RKO (cell line): Measurements from ENCODE around the gene UBD.

ENCODE experiments used
- DNase-seq: peaks from one replicate; pipeline ENCODE4 v3.0.0-alpha.2; 2016; ENCODE audit warnings: low spot score

Gene UBD

GRCh38 chr6:29561091-29561490, 1.6 kb upstream of the UBD start:
- no peak for DNase-seq

DNA sequence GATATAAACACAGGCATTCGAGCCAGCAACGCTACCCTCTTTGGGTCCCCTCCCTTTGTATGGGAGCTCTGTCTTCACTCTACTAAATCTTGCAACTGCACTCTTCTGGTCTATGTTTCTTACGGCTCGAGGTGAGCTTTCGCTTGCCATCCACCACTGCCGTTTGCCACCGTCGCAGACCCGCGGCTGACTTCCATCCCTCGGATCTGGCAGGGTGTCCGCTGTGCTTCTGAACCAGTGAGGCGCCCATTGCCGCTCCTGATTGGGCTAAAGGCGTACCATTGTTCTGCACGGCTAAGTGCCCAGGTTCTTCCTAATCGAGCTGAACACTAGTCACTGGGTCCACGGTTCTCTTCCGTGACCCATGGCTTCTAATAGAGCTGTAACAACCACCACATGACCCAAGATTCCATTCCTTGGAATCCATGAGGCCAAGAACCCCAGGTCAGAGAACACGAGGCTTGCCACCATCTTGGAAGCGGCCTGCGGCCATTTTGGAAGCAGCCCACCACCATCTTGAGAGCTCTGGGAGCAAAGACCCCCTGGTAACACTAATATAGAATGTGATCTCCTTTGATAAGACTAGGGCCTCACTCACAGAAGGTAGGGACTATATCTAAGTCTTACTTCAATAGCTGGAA, 973 bp downstream of the UBD start:
- DNase-seq = no peak

- DNase-seq = no peak
Measured at GRCh38 chr6:29557320-29557719, 2.2 kb downstream of the UBD start.

GRCh38 chr6:29554764-29555163, 4.8 kb downstream of the UBD start:
- DNase-seq = no peak

- no peak for DNase-seq
Measured at GRCh38 chr6:29553268-29554057, 6.1 kb downstream of the UBD start.

DNA sequence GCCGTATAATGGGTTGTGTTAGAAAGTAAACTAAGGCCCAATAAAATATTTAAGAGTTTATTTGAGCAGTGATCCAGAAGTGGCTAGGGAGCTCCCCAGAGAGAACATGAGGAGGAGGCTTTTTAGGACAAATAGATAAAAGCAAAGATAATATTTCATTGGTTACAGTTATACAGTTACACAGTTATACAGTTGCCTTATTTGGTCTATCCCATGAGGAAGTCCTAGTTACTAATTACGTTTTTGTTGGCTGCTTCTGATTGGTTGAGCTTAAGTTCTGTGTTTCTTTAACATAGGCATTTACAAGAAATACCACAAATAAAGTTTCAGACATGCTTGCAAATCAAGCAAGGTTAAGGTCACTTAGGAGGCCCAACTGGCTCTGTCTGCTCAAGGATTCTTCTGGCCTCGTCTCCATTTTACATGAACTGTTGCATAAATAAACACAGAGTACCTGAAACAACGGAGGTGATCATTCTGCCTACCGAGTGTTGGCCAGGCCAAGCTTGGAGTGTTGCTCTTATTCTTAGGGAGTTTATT, 7.0 kb downstream of the UBD start:
- DNase-seq = no peak

DNA sequence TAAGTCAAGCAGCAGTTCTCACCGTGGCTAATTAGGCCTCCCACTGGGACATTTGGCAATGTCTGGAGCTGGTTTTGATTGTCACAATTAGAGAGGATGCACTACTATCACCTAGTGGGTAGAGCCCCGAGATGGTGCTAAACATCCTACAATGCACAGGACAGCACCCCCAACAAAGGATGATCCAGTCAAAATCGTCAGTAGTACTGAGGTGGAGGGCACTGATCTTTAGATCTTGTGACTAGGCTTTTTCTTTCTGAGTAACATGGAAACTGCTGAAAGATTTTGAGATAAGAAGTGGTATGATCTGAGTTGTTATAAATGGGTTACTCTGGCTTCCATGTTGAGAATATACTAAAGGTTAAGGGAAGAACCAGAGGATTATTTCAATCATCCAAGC, 12.0 kb downstream of the UBD start:
- DNase-seq = no peak

- no peak for DNase-seq
Measured at GRCh38 chr6:29537714-29538403, 21.7 kb downstream of the UBD start.

DNA sequence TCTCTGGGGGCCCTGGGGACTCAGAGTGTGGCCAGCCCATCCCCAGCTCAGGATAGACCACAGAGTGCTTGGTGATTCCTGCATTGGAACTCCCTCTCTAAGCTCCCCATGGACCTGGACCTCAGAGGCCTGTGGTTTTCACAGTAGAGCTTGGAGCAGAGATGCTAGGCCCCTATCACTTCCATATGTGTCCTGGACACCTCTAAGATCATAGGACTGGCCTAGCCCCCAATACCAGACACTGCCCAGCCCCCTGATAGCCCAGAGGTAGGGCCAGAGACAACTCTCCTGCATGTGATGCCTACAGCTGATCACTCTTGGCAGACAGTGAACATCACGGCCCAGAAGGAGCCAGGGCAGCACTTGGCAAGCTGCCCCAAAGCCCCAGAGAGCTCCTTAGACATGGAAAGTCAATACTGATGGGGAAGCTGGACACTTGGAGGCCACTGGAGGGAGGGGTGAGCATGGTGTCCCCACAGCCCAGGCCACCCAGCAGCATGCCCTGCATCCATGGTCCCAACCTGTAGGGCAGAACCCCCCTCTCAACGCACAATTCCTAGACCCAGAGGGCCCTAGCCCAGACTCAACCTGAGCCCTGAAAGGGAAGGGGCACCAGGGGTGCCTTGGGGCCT, 27.1 kb downstream of the UBD start:
- DNase-seq = no peak

DNA sequence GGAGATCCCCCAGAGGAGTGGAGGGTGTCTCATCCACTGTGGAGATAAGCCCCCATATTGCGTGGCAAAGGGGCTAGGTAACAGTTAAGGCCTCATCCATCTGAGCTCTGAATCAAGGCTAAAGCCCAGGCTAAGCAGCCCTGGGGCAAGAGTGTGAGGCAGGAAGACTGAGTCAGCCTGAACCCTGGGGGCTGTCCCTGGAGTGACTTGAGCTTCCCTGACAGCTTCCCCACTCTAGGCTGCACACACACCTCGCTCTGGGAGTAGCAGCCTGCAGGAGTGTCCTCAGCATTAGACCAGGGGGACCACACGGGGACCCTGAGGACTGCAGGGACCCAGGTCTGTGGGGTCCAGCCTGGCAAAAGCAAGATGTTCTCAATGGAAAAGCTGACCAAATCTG, 27.9 kb downstream of the UBD start:
- DNase-seq = no peak

- DNase-seq = no peak
Measured at GRCh38 chr6:29530671-29531310, 28.7 kb downstream of the UBD start.

- DNase-seq = no peak
Measured at GRCh38 chr6:29529956-29530355, 29.6 kb downstream of the UBD start.

GRCh38 chr6:29528988-29529560, 30.5 kb downstream of the UBD start:
- DNase-seq = no peak

DNA sequence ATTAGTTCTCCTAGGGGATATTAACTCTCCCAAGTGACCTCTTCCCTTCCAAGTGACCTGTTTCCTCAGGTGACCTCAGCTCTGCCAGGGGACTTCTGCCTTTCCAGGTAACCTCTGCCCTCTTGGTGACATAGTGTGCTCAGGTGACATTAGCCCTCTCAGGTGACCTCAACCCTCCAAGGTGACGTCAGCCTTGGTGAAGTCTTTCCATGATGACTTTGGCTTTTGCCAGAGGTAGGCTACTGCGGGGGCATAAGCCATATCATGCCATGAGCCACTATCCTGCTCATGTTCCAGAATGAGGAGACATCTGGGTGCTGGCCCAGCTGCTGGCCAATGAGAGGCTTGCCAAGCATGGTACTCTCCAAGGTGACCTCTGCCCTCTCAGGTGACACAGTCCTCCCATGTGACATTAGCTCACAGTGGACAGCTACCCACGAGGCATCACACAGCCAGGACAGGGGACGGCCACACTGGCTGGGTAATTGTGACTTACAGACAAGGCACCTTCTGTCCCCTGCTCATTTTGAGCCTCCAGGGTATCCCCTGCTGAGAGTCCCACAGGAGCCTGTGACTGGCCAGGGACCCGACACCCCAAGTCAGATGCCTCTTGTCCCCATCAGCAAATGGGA, 31.1 kb downstream of the UBD start:
- DNase-seq = no peak

DNA sequence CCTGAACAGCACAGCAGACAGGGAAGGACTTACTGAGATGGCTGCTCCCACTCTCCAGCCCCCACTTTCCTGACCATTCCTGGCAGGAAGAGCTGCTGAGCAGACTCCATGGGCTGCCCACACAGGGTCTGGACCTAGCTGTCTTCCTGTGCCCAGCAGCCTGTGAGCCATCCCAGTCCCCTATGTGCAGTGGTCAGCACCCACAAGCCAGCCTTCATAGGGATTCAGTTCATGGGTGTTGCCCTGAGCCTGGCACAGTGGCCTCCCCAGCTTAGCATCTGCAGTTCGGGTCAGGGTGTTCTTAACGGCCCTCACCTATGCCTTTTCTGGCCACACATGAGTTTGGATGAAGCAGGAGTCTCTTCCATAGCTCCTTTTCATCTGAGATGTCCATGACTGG, 32.0 kb downstream of the UBD start:
- DNase-seq = no peak

GRCh38 chr6:29527126-29527525, 32.4 kb downstream of the UBD start:
- DNase-seq = no peak

DNA sequence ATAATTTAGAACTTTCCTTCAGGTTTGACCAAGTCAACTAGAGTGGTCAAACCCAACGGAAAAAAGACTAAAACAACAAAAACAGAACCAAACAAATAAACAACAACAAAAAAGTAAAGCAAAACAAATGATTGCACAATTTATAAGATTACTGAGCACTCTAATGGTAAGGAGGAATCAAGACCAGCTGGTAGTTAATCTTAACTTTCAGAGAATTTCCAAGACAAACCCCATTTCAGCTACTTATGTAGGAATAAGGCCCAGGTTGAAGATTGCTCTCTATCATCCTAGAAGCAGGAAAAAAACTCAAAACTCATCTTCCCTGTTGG, 34.3 kb downstream of the UBD start:
- no peak for DNase-seq

DNA sequence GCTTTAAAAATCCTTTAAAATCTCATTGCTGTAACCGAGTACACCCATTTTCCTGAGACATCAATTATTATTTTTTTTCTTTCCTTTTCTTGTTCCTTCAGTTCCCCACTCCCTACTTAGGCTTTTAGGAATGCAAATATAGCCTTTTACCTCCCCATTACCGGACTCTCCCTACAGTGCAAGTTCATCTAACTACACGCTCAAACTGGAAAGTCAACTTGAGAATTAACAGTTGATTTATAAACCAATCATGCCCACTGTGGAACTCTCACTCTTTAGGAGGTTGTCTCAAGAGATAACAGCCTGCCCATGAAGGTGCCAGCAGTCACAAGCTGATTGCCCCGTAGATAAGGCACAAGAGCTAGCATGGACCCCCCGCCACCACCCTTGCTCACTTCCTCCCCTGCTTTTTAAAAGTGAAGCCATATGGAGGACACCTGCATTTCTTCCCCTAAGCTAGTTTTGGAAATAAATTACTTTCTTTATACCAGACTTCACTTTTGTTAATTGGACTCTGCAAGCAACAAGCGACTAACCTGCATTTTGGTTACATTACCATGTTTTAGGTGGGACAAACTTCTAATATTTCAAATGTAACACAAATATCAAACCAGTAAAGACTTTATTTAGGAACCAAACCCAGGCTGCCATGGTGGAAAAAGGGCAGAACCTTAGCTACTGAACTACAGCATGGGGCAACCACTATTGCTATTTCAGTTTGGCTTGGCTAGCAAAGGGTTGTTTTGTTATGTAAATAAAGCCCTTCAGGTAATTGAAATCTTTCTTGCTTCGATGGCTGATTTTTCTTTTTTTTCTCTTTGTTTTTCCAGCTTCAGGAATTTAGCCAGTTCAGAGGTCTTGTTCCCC, 34.9 kb downstream of the UBD start:
- DNase-seq = no peak

- DNase-seq = no peak
Measured at GRCh38 chr6:29524044-29524443, 35.5 kb downstream of the UBD start.

GRCh38 chr6:29522227-29522626, 37.3 kb downstream of the UBD start:
- no peak for DNase-seq
